CD4-positive, alpha-beta T cell (primary cell): ENCODE measurements around the gene UNC119. TPM values are rescaled to one million over a fixed set of nuclear protein-coding genes. Genes with fewer than 3 reads are reported as not detected.

Source experiments
- ATAC-seq: fragments of 200-7000 bp; cut with Tn5 transposase; one replicate; pipeline ENCODE4 v1.10.0; 2022; ENCODE audit warnings: mild to moderate bottlenecking; ENCODE audit not compliant: poor library complexity
- CTCF ChIA-PET: fragments of 350-600 bp; sonication (Branson Sonifier 250); formaldehyde crosslinking; loops from one replicate; lab custom pipeline; 2021; ENCODE audit warnings: antibody characterized with exemption, inconsistent platforms; lab: Charles Lee
- POLR2A ChIA-PET: fragments of 350-600 bp; sonication (Branson Sonifier 250); formaldehyde crosslinking; loops from one replicate; lab custom pipeline; 2021; ENCODE audit warnings: antibody characterized with exemption, inconsistent platforms; lab: Charles Lee
- DNase-seq, 14 experiments: peaks; one replicate each; pipeline ENCODE4 v3.0.0-alpha.2; 2013 to 2020; ENCODE audit warnings: mixed read lengths in 2 of 14
- H3K27ac ChIP-seq, 2 donors: one replicate each; pipeline versions ENCODE4 v1.5.1 to v1.7.0; 2013; ENCODE audit warnings: low read length in 2 of 2, low read depth in 1 of 2, mild to moderate bottlenecking in 1 of 2
- H3K27me3 ChIP-seq, 2 experiments: 1 replicate in 1 of 2; 2 replicates in 1 of 2; pipeline versions ENCODE4 v1.6.1 to v1.7.0; 2013; ENCODE audit warnings: low read length in 2 of 2, control low read depth in 1 of 2, mild to moderate bottlenecking in 1 of 2, moderate library complexity in 1 of 2; ENCODE audit not compliant: insufficient read depth in 2 of 2, control insufficient read depth in 1 of 2
- H3K36me3 ChIP-seq: one replicate; pipeline ENCODE4 v1.6.1; 2013; ENCODE audit warnings: low read length, control low read depth; ENCODE audit not compliant: insufficient read depth
- H3K4me1 ChIP-seq: one replicate; pipeline ENCODE4 v1.6.1; 2013; ENCODE audit warnings: low read length, control low read depth; ENCODE audit not compliant: insufficient read depth
- H3K4me3 ChIP-seq: one replicate; pipeline ENCODE4 v1.5.1; 2013; ENCODE audit warnings: mild to moderate bottlenecking, low read length, moderate library complexity
- H3K9me3 ChIP-seq, 2 experiments: 1 replicate in 1 of 2; 2 replicates in 1 of 2; pipeline versions ENCODE4 v1.6.1 to v1.7.0; 2013; ENCODE audit warnings: low read length in 2 of 2, mild to moderate bottlenecking in 2 of 2, control low read depth in 1 of 2, moderate library complexity in 1 of 2; ENCODE audit not compliant: control insufficient read depth in 1 of 2, insufficient read depth in 1 of 2
- H3K27ac Mint-ChIP-seq: one replicate; pipeline ENCODE4 v1.8.0; 2020; ENCODE audit warnings: mixed read lengths
- H3K27me3 Mint-ChIP-seq: one replicate; pipeline ENCODE4 v1.8.0; 2021; ENCODE audit warnings: mixed read lengths
- H3K36me3 Mint-ChIP-seq: one replicate; pipeline ENCODE4 v1.8.0; 2021; ENCODE audit warnings: low read depth, mixed read lengths
- H3K4me1 Mint-ChIP-seq: one replicate; pipeline ENCODE4 v1.8.0; 2021; ENCODE audit warnings: low read depth, mixed read lengths
- H3K4me3 Mint-ChIP-seq: one replicate; pipeline ENCODE4 v1.8.0; 2020; ENCODE audit warnings: mild to moderate bottlenecking, mixed read lengths
- H3K9me3 Mint-ChIP-seq: one replicate; pipeline ENCODE4 v1.8.0; 2020; ENCODE audit warnings: mixed read lengths
- CTCF ChIP-seq: fragments of 200-600 bp; IDR thresholded peaks from one replicate; pipeline ENCODE4 v1.8.0; 2022; ENCODE audit warnings: antibody characterized with exemption, mild to moderate bottlenecking
- intact Hi-C, 2 experiments: fragments of 100-400 bp; cut with DNase I in 1 of 2; cut with micrococcal nuclease in 1 of 2; formaldehyde crosslinking; loops; one replicate each; pipeline versions ENCODE4 v1.15.1 to v1.9.0; 2023 to 2025; cut with DNase I, micrococcal nuclease
- total RNA-seq, 174 experiments: library from RNA in 2 of 174; stranded (reverse) in 2 of 174; gene quantifications; one replicate each; pipeline ENCODE4 v1.2.3 and lab custom pipeline; 2021 to 2026

Gene UNC119
- total RNA-seq, 2 experiments from 2014 or later, result 77.1 to 83.9 TPM

- no peaks in the 10 kb centered on the region for H3K27me3 ChIP-seq
- POLR2A ChIA-PET, result no interaction called here
- no peak for DNase-seq
- Mint-ChIP-seq H3K9me3 (no peaks in the 10 kb centered on the region), H3K36me3 (peaks cover 14% of the 10 kb centered on the region), H3K27ac (no peak overlapping the region), H3K4me1 (no peaks in the 10 kb centered on the region), H3K4me3 (no peak overlapping the region), H3K27me3 (no peaks in the 10 kb centered on the region)
- H3K9me3 ChIP-seq, result no peaks in the 10 kb centered on the region
- TF ChIP-seq CTCF, result no peak
- H3K4me3 ChIP-seq, result no peak overlapping the region
- CTCF ChIA-PET, result no interaction called here
- no peak for ATAC-seq
- intact Hi-C loops, result no loop called here
- H3K36me3 ChIP-seq, result peaks cover 12% of the 10 kb centered on the region
- no peak overlapping the region for H3K27ac ChIP-seq
- H3K4me1 ChIP-seq, result no peaks in the 10 kb centered on the region
These were observed 30.1 kb upstream of the UNC119 start for GRCh38 chr17:28582513-28582912.

- peaks cover 12% of the 10 kb centered on the region for H3K36me3 ChIP-seq
- POLR2A ChIA-PET, result interaction anchor here (1.5 kb wide), 1 partner anchor 19 kb away, joined by 3 read pairs; no protein-coding TSS in a partner anchor
- CTCF ChIA-PET, result no interaction called here
- Mint-ChIP-seq H3K9me3 (no peaks in the 10 kb centered on the region), H3K4me3 (no peak overlapping the region), H3K36me3 (peaks cover 12% of the 10 kb centered on the region), H3K27me3 (no peaks in the 10 kb centered on the region), H3K27ac (no peak overlapping the region), H3K4me1 (peaks cover 13% of the 10 kb centered on the region)
- intact Hi-C loops, result no loop called here
- DNase-seq (no peak), ATAC-seq (no peak)
- no peaks in the 10 kb centered on the region for H3K9me3 ChIP-seq
- peaks cover 12% of the 10 kb centered on the region for H3K4me1 ChIP-seq
- no peaks in the 10 kb centered on the region for H3K27me3 ChIP-seq
- H3K4me3 ChIP-seq, result no peak overlapping the region
- TF ChIP-seq CTCF, result no peak
- no peak overlapping the region for H3K27ac ChIP-seq
These were observed 28.5 kb upstream of the UNC119 start for GRCh38 chr17:28580959-28581358.

- CTCF ChIA-PET, result no interaction called here
- Histone ChIP-seq H3K4me1 (peaks cover 20% of the 10 kb centered on the region), H3K27ac (no peak overlapping the region), H3K9me3 (no peaks in the 10 kb centered on the region), H3K4me3 (no peak overlapping the region), H3K27me3 (no peaks in the 10 kb centered on the region), H3K36me3 (peaks cover 12% of the 10 kb centered on the region)
- Mint-ChIP-seq H3K4me1 (peaks cover 16% of the 10 kb centered on the region), H3K27ac (no peak overlapping the region), H3K9me3 (no peaks in the 10 kb centered on the region), H3K27me3 (no peaks in the 10 kb centered on the region), H3K36me3 (peaks cover 6% of the 10 kb centered on the region), H3K4me3 (no peak overlapping the region)
- ATAC-seq (no peak), DNase-seq (no peak)
- intact Hi-C loops, result loop anchor here in 1 of 2 experiments (5.0 to 10.0 kb wide), 2 partner anchors 63 to 375 kb away; partner anchors contain the start of gene PHF12
- no peak for TF ChIP-seq CTCF
- POLR2A ChIA-PET, result interaction anchor here (0.9 kb wide), 1 partner anchor 8 kb away, joined by 4 read pairs; the partner anchor contains the start of gene PIGS
These were observed 27.1 kb upstream of the UNC119 start for GRCh38 chr17:28579526-28579925.
